SKM-1 (cell line): ENCODE measurements around the gene PDS5A.
"Not testable (repeated sequence)": the region's sequence is repeated elsewhere in the genome, so short reads cannot be mapped to it uniquely, and the experiment has no call there.

Experiments used
- DNase-seq: peaks from one replicate; lab custom pipeline; 2025; ENCODE audit not compliant: unreplicated experiment; lab: John Stamatoyannopoulos, UW

The PDS5A gene

DNA sequence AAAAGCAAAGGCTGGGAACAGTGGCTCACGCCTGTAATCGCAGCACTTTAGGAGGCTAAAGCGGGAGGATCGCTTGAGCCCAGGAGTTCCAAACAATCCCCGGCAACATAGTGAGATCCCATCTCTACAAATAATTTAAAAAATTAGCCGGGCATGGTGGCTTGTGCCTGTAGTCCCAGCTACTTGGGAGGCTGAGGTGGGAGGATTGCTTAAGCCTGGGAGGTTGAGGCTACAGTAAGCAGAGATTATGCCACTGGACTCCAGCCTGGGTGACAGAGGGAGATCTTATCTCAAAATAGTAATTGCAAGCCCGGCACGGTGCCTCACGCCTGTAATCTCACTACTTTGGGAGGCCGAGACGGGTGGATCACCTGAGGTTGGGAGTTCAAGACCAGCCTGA lies 139.3 kb downstream of the PDS5A start:
- DNase-seq = not testable (repeated sequence)

DNA sequence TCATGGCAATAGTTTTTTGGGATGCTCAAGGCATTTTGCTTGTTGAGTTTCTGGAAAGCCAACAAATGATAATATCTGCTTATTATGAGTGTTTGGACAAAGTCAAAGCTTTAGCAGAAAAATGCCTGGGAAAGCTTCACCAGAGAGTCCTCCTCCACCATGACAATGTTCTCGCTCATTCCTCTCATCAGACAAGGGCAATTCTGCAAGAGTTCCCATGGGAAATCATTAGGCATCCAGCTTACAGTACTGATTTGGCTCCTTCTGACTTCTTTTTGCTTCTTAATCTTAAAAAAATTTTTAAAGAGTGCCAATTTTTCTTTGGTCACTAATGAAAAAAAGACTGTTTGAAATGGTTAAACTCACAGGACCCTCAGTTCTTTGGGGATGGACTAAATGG lies 143.4 kb downstream of the PDS5A start:
- DNase-seq = no peak

DNA sequence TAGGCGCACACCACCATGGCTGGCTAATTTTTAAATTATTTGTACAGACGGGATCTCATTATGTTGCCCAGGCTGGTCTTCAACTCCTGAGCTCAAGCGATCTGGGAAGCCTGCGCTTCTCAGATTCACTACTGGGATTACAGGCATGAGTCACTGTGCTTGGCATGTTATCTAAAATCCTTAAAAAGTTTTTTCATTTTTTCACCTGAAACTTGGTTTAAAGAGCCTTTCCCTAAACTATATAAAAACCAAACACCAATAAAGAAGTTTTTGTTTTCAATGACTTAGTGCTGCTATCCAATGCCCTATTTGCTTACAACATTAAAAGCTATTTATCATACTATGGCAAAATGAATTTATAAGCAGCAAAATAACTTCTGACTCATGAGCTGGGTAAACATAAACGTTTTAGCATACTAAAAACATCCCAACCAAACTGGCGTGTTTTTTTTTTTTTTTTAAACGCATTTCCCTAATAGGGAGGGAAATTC lies 151.9 kb downstream of the PDS5A start:
- no peak for DNase-seq

DNA sequence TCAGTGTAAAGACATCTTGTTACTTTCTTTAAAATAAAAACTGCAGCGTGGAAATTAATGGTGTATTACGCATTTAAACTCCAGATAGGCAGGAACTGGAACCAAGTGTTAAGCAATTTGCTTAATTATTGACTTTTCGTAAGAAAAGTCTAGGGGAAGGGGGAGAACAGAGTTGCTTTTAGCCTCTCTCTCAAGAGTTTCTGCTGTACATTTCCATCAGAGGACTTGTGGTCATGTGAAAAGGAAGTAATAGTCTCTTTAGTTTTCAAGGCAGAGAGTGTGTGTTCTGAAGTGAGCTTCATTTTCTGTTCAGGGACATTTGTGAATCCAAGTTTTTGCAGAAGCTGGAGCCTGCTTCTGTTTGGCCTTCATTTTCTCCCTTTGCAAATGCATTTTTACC lies 152.6 kb downstream of the PDS5A start:
- DNase-seq = peak; percentile 55

DNA sequence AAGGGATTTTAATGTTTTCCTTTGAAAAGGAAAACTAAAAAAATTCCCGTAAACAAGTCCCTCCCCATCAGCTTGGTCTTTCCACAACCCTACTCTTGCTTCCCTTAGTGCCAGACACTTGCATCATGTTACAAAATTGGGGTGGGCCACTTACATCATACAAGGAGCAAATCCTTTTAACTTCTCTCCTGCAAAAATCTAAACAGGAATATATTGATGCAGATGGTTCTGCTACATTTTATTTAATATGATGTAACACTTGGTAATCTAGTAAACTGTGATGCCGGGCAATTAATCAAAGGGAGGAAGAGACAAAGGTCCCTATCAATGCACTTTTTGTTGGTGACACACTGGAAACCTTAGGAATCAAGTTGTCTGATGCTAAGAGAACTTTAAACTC lies 154.5 kb downstream of the PDS5A start:
- no peak for DNase-seq

DNA sequence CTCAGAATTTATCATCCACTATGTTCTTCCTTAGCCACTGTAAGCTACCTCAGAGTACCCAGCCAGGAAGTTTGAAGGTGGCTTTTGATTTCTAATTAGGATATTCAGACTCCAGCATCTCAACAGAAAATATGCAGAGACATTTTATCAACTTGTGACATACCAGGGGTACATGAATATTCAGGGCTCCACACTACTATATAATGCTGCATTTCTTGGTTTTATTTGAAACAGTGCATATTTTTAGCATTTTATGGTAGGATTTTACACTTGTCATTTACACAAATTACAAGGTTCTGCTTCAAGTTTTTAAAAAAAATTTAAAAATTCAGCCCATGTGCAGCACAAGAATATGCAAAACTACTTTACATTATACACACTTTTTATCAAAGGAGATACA lies 155.0 kb downstream of the PDS5A start:
- no peak for DNase-seq

DNA sequence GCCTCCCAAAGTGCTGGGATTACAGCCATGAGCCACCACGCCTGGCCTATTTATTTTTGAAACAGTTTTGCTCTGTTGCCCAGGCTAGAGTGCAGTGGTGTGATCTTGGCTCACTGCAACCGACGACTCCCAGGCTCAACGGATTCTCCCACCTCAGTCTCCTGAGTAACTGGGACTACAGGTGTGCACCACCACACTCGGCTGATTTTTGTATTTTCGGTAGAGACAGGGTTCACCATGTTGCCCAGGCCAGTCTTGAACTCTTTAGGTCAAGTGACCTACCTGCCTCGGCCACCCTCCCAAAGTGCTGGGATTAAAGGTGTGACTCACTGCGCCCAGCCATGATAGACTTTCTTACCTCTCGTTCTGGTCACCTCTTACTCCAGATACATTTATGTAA lies 155.8 kb downstream of the PDS5A start:
- DNase-seq = no peak

DNA sequence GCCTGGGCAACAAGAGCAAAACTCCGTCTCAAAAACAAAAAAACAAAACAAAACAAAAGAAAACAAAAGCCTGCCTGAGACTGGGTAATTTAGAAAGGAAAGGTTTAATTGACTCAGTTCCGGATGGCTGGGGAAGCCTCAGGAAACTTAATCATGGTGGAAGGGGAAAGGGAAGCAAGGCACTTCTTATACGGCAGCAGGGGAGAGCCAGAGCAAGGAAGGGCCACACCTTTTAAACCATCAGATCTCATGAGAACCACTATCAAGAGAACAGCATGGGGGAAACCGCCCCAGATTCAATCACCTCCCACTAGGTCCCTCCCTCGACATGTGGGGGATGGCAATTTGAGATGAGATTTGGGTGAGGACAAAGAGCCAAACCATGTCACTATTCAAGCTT lies 157.5 kb downstream of the PDS5A start:
- no peak for DNase-seq

DNA sequence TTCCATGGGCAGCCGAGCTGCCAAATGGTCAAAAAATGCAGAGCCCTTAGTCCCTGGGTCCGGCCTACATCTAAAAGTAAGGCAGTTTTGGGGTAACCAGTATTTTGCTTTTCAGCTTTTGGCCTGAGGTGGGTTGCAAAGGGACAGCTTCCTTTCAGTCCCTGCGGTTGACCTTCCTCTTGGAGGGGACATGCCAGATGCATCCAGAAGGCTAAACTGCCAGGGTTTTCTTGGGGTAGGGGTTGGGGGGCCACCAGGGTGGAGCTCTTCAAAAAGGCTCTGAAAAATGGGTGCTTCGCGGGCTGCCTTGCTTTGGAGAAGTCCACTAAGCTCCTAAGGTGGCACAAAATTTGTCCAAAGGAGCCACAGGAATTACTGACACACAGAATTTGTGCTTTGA lies 159.1 kb downstream of the PDS5A start:
- DNase-seq = no peak

DNA sequence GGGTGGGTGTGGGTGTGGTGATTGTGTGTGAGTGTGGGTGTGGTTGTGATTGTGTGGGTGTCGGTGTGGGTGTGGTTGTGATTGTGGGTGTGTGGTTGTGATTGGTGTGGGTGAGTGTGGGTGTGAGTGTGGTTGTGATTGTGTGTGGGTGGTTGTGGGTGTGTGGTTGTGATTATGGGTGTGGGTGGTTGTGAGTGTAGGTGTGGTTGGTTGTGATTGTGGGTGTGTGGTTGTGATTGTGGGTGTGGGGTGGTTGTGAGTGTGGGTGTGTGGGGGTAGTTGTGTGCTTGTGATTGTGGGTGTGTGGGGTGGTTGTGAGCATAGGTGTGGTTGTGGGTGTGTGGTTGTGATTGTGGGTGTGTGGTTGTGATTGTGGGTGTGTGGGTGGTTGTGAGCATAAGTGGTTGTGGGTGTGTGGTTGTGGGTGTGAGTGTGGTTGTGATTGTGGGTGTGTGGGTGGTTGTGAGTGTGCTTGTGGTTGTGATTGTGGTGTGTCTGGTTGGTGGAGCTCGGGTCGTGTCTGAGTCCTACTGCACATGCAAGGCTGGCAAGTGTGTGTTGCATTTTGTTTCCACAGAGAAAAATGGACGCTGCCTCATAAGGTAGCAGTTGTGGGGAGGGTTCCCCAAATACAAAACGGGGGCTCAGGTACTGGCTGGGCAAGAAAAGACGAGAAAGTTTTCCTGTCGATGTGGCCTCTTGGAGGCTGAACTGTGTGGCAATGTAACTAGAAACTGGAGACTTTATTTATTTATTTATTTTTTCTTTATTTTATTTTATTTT lies 163.1 kb downstream of the PDS5A start:
- no peak for DNase-seq

DNA sequence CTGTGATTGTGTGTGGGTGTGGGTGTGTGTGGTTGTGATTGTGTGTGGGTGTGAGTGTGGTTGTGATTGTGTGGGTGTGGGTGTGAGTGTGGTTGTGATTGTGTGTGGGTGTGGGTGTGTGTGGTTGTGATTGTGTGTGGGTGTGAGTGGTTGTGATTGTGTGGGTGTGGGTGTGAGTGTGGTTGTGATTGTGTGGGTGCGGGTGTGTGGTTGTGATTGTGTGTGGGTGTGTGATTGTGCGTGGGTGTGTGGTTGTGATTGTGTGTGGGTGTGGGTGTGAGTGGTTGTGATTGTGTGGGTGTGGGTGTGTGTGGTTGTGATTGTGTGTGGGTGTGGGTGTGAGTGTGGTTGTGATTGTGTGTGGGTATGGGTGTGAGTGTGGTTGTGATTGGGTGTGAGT lies 163.9 kb downstream of the PDS5A start:
- not testable (repeated sequence) for DNase-seq

DNA sequence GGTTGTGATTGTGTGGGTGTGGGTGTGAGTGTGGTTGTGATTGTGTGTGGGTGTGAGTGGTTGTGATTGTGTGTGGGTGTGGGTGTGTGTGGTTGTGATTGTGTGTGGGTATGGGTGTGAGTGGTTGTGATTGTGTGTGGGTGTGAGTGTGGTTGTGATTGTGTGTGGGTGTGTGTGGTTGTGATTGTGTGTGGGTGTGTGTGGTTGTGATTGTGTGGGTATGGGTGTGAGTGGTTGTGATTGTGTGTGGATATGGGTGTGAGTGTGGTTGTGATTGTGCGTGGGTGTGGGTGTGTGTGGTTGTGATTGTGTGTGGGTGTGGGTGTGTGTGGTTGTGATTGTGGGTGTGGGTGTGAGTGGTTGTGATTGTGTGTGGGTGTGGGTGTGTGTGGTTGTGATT lies 164.7 kb downstream of the PDS5A start:
- not testable (repeated sequence) for DNase-seq

DNA sequence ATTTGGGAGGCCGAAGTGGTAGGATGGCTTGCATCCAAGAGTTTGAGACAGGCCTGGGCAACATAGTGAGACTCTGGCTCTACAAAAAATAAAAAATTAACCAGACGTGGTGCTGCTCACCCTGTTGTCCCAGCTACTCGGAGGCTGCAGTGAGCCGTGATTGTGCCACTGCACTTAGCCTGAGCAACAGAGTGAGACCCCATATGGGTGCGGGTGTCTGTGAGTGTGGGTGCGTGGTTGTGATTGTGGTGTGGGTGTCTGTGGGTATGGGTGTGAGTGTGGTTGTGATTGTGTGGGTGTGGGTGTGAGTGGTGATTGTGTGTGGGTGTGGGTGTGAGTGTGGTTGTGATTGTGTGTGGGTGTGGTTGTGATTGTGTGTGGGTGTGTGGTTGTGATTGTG lies 165.2 kb downstream of the PDS5A start:
- DNase-seq = no peak

DNA sequence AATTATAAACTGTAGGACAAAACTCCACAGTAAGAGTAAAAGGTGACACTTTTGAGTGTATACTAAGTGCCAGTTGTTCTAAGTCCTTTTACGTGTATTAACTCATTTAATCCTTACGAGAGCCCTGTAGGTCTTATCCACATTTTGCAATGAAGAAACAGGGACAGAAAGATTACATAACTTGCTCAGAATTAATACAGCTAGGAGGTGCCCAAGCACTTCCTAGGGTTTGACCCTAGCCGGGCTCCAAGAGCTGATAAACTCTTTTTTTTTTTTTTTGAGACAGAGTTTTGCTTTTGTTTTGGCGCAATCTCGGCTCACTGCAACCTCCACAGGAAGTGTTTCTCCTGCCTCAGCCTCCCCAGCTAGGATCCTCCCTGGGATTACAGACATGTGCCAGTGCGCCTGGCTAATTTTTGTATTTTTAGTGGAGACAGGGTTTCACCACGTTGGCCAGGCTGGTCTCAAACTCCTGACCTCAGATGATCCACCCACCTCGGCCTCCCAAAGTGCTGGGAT lies 169.4 kb downstream of the PDS5A start:
- no peak for DNase-seq

DNA sequence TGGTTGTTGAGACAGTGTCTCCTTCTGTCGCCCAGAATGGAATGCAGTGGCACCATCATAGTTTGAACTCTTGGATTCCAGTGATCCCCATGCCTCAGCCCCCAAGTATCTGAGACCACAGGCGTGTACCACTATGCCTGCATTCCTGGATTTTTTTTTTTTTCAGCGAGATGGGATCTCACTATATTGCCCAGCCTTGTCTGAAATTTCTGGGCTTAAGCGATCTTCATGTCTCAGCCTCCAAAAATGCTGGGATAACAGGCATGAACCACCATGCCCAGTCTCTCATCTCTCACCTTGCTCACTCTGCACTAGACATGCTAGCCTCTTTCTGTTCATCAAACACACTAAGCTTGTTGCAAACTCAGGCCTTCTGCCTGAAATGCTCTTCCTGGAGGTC lies 175.7 kb downstream of the PDS5A start:
- DNase-seq = no peak

DNA sequence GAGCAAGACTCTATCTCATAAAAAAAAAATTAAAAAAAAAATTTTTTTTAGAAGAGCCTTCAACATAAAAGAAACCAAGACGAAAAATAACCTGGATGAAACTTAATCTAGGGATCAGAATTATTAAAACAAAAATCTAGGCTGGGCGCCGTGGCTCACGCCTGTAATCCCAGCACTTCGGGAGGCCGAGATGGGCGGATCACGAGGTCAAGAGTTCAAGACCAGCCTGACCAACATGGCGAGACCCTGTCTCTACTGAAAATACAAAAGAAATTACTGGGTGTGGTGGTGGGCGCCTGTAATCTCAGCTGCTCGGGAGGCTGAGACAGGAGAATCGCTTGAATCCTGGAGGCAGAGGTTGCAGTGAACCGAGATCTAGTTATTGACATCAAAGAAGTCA lies 184.7 kb downstream of the PDS5A start:
- DNase-seq = not testable (repeated sequence)

DNA sequence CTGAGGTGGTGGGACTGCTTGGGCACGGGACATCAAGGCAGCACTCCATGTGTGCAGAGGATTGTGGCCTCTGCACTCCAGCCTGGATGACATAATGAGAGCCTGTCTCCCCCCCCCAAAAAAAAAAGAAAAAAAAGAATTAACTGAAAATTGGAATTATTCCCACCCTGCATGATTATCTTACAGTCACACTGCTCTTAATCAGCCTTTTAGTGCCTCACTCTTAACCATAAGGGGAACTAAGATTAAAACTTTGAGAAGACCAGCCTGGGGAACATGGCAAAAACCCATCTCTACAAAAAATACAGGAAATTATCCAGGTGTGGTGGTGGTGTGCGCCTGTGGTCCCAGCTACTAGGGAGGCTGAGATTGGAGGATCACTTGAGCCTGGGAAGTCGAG lies 185.2 kb downstream of the PDS5A start:
- DNase-seq = no peak

DNA sequence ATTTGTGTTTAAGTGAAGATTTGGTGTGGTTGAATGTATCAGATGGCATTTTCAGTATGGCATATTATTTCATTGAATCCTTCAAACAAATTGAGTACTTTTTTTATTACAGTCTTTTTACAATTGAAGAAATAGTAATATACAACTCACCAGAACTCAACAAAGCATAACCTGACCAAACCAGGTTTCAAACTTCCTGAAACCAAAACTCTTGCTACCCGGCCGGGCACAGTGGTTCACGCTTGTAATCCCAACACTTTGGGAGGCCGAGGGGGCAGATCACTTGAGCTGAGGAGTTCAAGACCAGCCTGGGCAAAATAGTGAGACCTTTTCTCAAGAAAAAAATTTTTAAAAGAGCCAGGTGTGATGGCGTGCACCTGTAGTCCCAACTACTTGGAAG lies 185.6 kb downstream of the PDS5A start:
- DNase-seq = no peak

DNA sequence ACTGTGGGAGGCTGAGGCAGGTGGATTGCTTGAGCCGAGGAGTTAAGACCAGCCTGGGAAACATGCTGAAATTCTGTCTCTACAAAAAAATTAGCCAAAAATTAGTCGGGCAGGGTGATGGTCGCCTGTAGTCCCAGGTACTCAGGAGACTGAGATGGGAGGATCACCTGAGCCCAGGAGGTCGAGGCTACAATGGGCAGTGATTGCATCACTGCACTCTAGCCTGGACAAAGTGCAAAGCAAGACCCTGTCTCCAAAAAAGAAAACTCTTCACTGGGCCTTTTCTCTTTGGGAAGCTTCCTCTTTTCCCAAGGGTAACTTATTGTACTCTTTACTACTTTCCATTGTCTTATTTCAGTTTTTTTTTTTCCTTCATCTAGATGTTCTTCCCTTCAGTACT lies 190.9 kb downstream of the PDS5A start:
- no peak for DNase-seq

DNA sequence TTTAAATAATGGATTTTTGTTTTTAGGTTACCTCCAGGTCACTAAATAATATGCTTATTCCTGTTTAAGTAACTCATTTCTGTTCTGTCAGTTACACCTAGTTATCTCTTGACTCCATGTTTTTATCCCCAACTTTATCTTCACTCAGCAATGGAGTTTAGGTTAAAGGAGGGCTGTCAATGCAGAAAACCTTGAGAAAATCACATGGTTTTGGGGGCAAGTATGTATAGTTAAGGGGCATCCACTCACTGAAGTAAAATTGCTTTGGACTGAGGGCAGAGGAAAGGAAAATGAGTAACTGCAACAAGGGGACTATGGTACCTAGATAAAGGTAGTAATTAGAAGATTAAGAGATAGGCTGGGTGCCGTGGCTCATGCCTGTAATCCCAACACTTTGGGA lies 192.6 kb downstream of the PDS5A start:
- DNase-seq = no peak

DNA sequence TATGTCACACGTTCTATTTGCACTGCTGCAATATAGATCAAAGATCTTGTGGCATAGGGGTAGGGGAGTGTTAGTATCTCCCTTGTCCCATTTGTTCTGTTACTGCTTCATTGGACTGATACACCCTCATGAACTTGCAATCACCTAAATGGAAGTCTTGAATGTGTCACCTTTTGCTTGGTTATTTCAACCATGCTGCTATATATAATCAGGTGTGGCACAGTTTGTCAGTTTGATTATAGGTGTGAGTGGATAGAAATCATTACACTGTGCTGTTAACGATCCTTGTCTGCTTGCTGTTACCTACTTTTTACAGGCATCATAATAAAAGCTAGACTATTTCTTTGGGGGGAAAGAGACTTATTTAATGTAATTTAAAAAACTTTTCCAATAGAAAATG lies 195.7 kb downstream of the PDS5A start:
- not testable (repeated sequence) for DNase-seq
